Erythroblast (primary cell): ENCODE results near the gene PPFIA4.
"Not testable (repeated sequence)": the region's sequence is repeated elsewhere in the genome, so short reads cannot be mapped to it uniquely, and the experiment has no call there.

Source experiments
- DNase-seq, 2 experiments: peaks; one replicate each; lab custom pipeline; 2025; lab: John Stamatoyannopoulos, UW
- GATA1 ChIP-seq: IDR thresholded peaks from 2 replicates; pipeline ENCODE4 v1.6.1; 2011; ENCODE audit warnings: low read depth, mild to moderate bottlenecking, control low read depth, low read length, moderate library complexity
- POLR2A ChIP-seq: IDR thresholded peaks from 2 replicates; pipeline ENCODE4 v1.6.1; 2011; ENCODE audit warnings: mild to moderate bottlenecking, low read length

PPFIA4 gene

GRCh38 chr1:203001986-203002385, 24.3 kb upstream of the PPFIA4 start:
- DNase-seq: no peak
- TF ChIP-seq POLR2A: no peak
- TF ChIP-seq GATA1: no peak

DNA sequence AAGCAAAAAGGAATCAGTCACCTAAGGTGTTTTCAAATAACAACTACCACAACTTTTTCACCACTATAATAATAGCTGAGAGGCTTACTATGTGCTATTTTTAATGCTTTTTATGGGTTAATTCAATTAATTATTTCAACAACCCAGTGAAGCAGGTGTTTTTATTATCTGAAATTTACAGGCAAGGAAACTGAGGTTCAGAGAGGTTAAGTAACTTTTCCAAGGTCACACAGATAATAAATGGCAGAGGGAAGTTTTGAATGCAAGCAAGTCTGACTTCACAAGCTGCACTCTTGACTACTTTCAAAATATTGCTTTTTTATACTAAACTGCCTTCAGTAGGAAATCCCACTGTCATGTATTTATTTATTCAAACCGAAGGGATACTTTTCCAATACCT, 23.3 kb upstream of the PPFIA4 start:
- no peak for DNase-seq
- TF ChIP-seq GATA1 (no peak), POLR2A (no peak)

GRCh38 chr1:203005395-203006142, 20.7 kb upstream of the PPFIA4 start:
- TF ChIP-seq POLR2A: peak; percentile 52
- peak; percentile 91 to 95 for DNase-seq

DNA sequence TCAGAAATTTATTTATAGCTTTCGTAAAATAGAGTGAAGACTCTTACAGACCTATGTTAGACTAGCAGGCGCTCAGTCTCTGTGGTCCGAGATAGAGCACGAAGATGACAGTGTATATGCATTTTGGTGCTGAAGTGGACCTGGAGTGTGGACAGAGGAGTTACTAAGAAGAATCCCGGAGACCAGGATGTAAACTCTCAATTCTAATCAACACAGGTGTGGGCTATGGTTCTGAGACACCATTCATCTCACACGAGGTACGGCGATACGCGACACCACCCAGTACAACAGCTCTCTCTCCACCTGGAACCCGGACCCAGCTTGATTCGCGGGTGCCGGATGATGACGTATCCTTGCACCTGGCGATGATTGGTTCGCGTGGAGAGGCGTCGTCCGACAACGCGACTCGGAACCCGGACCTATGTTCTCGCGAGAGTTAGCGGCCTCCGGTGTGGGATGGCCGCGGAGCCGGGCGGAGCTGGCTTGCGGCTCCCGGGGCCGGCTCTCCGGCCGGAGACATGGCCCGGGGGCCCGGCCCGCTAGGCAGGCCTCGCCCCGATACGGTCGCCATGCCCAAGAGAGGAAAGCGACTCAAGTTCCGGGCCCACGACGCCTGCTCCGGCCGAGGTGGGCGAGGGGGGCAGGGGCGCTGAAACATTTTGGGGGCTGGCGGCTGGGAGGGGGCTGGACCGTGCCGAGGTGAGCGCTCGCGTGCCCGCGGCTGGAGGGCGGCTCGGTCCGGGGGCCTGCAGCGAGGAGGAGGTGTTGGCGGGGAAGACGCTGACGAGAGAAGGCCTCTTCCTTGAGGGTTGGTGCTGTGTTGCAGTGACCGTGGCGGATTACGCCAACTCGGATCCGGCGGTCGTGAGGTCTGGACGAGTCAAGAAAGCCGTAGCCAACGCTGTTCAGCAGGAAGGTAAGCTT, 19.1 kb upstream of the PPFIA4 start, which contains the start of gene TMEM183A:
TMEM183A (plus strand) TSS at position 427 of the 924 bp plus-strand sequence; CDS start at position 519, 92 bp downstream.
- DNase-seq: peak; percentile 99
- no peak for TF ChIP-seq GATA1
- TF ChIP-seq POLR2A: peak; percentile 99

DNA sequence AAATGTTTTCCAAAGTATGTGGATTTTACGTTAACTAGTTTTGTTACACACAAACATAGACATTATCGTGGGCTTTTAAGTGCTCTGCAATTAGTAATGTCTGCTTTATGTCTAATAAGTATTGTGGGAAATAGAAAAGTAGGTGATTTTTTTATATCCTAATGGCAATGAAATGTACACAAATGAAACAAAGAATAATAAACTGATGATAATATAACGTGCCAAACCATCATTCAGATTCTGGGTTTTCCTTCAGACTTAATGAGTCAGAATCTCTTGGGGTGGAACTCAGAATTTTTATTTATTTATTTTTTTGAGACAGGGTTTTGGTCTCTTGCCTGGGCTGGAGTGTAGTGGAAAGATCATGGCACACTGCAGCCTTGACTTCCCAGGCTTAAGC, 17.1 kb upstream of the PPFIA4 start:
- TF ChIP-seq GATA1 (no peak), POLR2A (no peak)
- no peak for DNase-seq

DNA sequence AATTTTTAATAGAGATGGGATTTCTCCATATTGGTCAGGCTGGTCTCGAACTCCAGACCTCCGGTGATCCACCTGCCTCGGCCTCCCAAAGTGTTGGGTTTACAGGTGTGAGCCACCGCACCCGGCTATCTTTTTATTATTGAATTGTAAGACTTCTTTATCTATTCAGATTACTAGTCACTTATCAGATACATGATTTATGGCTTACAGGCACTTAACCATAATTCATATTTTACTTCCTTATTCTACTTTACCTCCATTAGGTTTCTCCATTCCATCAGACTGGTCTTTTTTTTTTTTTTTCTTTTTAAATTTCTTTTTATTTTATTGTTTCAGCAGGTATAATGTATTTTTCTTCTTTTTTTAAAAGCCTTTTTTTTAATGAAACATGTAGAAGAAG, 14.7 kb upstream of the PPFIA4 start:
- DNase-seq: no peak
- TF ChIP-seq GATA1 (no peak), POLR2A (no peak)

GRCh38 chr1:203017061-203017460, 9.2 kb upstream of the PPFIA4 start:
- TF ChIP-seq GATA1 (no peak), POLR2A (no peak)
- no peak for DNase-seq

GRCh38 chr1:203017692-203018091, 8.6 kb upstream of the PPFIA4 start:
- no peak for DNase-seq
- TF ChIP-seq POLR2A (no peak), GATA1 (no peak)

DNA sequence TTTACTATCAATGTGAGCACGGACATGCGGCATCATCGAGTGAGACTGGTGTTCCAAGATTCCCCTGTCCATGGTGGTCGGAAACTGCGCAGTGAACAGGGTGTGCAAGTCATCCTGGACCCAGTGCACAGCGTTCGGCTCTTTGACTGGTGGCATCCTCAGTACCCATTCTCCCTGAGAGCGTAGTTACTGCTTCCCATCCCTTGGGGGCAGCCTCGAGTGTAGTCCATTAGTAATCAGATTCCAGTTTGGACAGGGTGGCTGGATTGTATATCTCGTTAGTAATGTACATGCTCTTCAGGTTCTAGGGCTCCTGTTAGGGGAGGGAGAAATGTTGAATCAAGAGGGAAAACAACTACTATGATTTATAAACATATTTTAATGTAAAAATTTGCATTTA, 3.4 kb upstream of the PPFIA4 start:
- not testable (repeated sequence) for DNase-seq

DNA sequence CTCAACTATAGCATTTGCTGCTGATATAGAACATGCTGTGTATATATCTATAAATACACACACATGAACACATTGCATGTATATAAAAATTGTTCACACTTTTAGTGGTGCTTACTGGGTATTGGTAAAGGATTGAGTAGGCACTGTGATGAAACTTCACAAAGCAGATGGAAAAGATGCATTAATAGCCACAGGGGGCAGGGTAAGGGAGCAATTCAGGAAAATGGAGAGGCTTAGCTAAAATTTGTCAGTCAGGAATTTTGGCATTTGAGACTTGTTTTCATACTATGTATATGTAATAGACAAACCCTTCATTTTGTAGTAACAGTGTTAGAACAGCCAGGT, 633 bp upstream of the PPFIA4 start:
- no peak for TF ChIP-seq POLR2A
- no peak for TF ChIP-seq GATA1
- DNase-seq: no peak

- DNase-seq: no peak
- TF ChIP-seq POLR2A (no peak), GATA1 (no peak)
Observed at GRCh38 chr1:203026666-203027663, 674 bp downstream of the PPFIA4 start.

DNA sequence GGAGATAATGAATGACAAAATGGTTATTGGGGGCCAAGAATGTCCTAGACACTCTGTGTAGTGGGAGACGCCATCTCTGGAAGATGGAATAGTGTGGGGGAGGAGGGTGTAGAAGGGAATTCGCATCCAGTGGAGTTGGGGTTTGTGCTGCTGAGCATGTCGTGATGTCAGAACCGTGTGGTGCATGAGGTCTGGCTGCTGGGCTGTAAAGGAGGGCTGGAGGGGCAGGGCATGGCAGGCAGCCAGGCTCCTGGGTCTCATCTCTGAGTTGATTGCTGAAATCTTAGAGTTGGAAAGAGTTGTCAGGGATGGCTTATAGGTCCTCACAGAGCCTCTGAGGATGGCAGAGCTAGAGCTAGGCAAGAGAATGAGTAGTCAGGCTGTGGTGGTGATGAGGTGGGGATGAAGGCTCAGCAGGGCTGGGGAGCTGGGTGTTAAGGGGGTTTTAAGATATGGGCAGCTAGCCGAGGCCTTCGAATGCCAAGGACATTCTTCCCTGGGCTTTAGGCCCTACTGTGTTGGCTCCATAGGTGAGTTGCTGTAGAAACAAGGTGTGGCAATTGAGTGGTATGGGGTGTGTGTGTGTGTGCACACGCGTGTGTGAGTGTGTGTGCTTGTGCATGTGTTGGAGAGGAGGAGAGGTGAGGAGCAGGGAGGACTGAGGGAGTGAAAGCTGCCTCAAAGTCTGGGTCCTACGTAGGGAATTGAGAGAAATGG, 1.9 kb downstream of the PPFIA4 start:
- no peak for TF ChIP-seq GATA1
- TF ChIP-seq POLR2A: no peak
- no peak for DNase-seq
